Loucy (cell line): ENCODE results near the gene FTCDNL1.

Experiments
- H2AFZ ChIP-seq: fragments of 200-600 bp; sonication (generic); 2 replicates; pipeline ENCODE4 v1.6.0; 2016; ENCODE audit warnings: antibody characterized with exemption, mild to moderate bottlenecking, low read length, moderate library complexity
- H3F3A ChIP-seq: fragments of 200-600 bp; 2 replicates; pipeline ENCODE4 v1.6.0; 2016; ENCODE audit warnings: antibody characterized with exemption, low read depth, mild to moderate bottlenecking
- H3K27me3 ChIP-seq: fragments of 200-600 bp; sonication (generic); 2 replicates; pipeline ENCODE4 v1.6.1; 2014; ENCODE audit warnings: low read length, mild to moderate bottlenecking; ENCODE audit not compliant: insufficient read depth, poor library complexity, severe bottlenecking
- H3K36me3 ChIP-seq: fragments of 200-600 bp; sonication (generic); 2 replicates; pipeline ENCODE4 v1.6.1; 2016; ENCODE audit warnings: low read length; ENCODE audit not compliant: insufficient read depth
- H3K4me1 ChIP-seq: fragments of 200-600 bp; sonication (generic); 2 replicates; pipeline ENCODE4 v1.5.1; 2014; ENCODE audit warnings: low read length, mild to moderate bottlenecking; ENCODE audit not compliant: insufficient read depth, poor library complexity, severe bottlenecking
- H3K4me2 ChIP-seq: fragments of 200-600 bp; sonication (generic); 2 replicates; pipeline ENCODE4 v1.6.0; 2014; ENCODE audit warnings: antibody characterized with exemption, low read length, low read depth, mild to moderate bottlenecking; ENCODE audit not compliant: poor library complexity, severe bottlenecking
- H3K4me3 ChIP-seq: fragments of 200-600 bp; sonication (generic); 2 replicates; pipeline ENCODE4 v1.5.1; 2014; ENCODE audit warnings: low read length, mild to moderate bottlenecking, mixed read lengths; ENCODE audit not compliant: poor library complexity, severe bottlenecking
- H3K79me2 ChIP-seq: fragments of 200-600 bp; sonication (generic); 2 replicates; pipeline ENCODE4 v1.6.1; 2014; ENCODE audit warnings: low read length; ENCODE audit not compliant: insufficient read depth
- H3K9ac ChIP-seq: fragments of 200-600 bp; sonication (generic); 2 replicates; pipeline ENCODE4 v1.6.0; 2014; ENCODE audit warnings: mild to moderate bottlenecking, low read depth, low read length, moderate library complexity; ENCODE audit not compliant: poor library complexity, severe bottlenecking
- H3K9me2 ChIP-seq: fragments of 200-600 bp; sonication (generic); replicated peaks from 2 replicates; pipeline ENCODE4 v1.6.1; 2016; ENCODE audit warnings: low read depth, low read length, mixed read lengths
- H3K9me3 ChIP-seq: fragments of 200-600 bp; sonication (generic); 2 replicates; pipeline ENCODE4 v1.6.1; 2014; ENCODE audit warnings: mild to moderate bottlenecking, antibody characterized with exemption, low read length, low read depth; ENCODE audit not compliant: insufficient read depth
- H4K20me1 ChIP-seq: fragments of 200-600 bp; sonication (generic); 2 replicates; pipeline ENCODE4 v1.6.0; 2014; ENCODE audit warnings: antibody characterized with exemption, low read length, mild to moderate bottlenecking; ENCODE audit not compliant: insufficient read depth, poor library complexity, severe bottlenecking
- CTCF ChIP-seq: fragments of 200-600 bp; sonication (generic); conservative IDR thresholded peaks from 2 replicates; pipeline ENCODE4 v1.5.1; 2014; ENCODE audit warnings: mild to moderate bottlenecking, antibody characterized with exemption, low read length
- EZH2phosphoT487 ChIP-seq: fragments of 200-600 bp; IDR thresholded peaks from 2 replicates; pipeline ENCODE4 v1.6.1; 2018; ENCODE audit warnings: antibody characterized with exemption, mild to moderate bottlenecking, moderate library complexity, borderline replicate concordance

The FTCDNL1 gene

GRCh38 chr2:199778655-199779054 is 72.3 kb downstream of the FTCDNL1 start:
- Histone ChIP-seq H3K4me2 (no peak overlapping the region), H3K9ac (no peak overlapping the region), H2AFZ (no peak overlapping the region), H3K4me1 (no peaks in the 10 kb centered on the region), H3K36me3 (no peaks in the 10 kb centered on the region), H3K27me3 (no peaks in the 10 kb centered on the region), H3K4me3 (no peak overlapping the region), H3K9me3 (no peaks in the 10 kb centered on the region), H3K79me2 (no peaks in the 10 kb centered on the region), H3K9me2 (no peaks in the 10 kb centered on the region), H4K20me1 (no peaks in the 10 kb centered on the region), H3F3A (no peaks in the 10 kb centered on the region)
- TF ChIP-seq EZH2phosphoT487 (no peak), CTCF (no peak)

- H3K4me2 ChIP-seq, result no peak overlapping the region
- no peak overlapping the region for H2AFZ ChIP-seq
Measured at GRCh38 chr2:199777916-199778315, 73.1 kb downstream of the FTCDNL1 start.

GRCh38 chr2:199777315-199777714 is 73.7 kb downstream of the FTCDNL1 start:
- H3F3A ChIP-seq, result no peaks in the 10 kb centered on the region

More at GRCh38 chr2:199777916-199778315, 73.1 kb downstream of the FTCDNL1 start:
- H4K20me1 ChIP-seq, result no peaks in the 10 kb centered on the region
- no peaks in the 10 kb centered on the region for H3F3A ChIP-seq
- H3K4me3 ChIP-seq, result no peak overlapping the region
- H3K27me3 ChIP-seq, result no peaks in the 10 kb centered on the region
- no peak overlapping the region for H3K9ac ChIP-seq
- H3K36me3 ChIP-seq, result no peaks in the 10 kb centered on the region
- TF ChIP-seq EZH2phosphoT487 (no peak), CTCF (no peak)
- no peaks in the 10 kb centered on the region for H3K4me1 ChIP-seq
- H3K79me2 ChIP-seq, result no peaks in the 10 kb centered on the region
- no peaks in the 10 kb centered on the region for H3K9me3 ChIP-seq
- no peaks in the 10 kb centered on the region for H3K9me2 ChIP-seq

More at GRCh38 chr2:199777315-199777714, 73.7 kb downstream of the FTCDNL1 start:
- TF ChIP-seq CTCF (no peak), EZH2phosphoT487 (no peak)
- no peak overlapping the region for H3K4me3 ChIP-seq
- H4K20me1 ChIP-seq, result no peaks in the 10 kb centered on the region
- no peaks in the 10 kb centered on the region for H3K9me2 ChIP-seq
- H3K4me2 ChIP-seq, result no peak overlapping the region
- H3K79me2 ChIP-seq, result no peaks in the 10 kb centered on the region
- no peaks in the 10 kb centered on the region for H3K9me3 ChIP-seq
- H3K36me3 ChIP-seq, result no peaks in the 10 kb centered on the region
- no peaks in the 10 kb centered on the region for H3K4me1 ChIP-seq
- no peak overlapping the region for H2AFZ ChIP-seq
- no peaks in the 10 kb centered on the region for H3K27me3 ChIP-seq
- no peak overlapping the region for H3K9ac ChIP-seq
